ENCODE results near the gene SLC25A1.

Gene SLC25A1

GRCh38 chr22:19175026-19175601 lies 3.4 kb downstream of the SLC25A1 start:
- Histone ChIP-seq H3K4me1 (ENCODE audit: insufficient read depth, low read length, poor library complexity, severe bottlenecking) (peaks cover 45% of the 10 kb centered on the region), H3K4me3 (ENCODE audit: low read length, poor library complexity, severe bottlenecking) (no peak overlapping the region), H4K20me1 (ENCODE audit: insufficient read depth, low read length, poor library complexity, severe bottlenecking) (peaks cover 31% of the 10 kb centered on the region), H3K9ac (ENCODE audit: low read depth, low read length, poor library complexity, severe bottlenecking) (no peak overlapping the region), H2AFZ (ENCODE audit: low read length) (no peak overlapping the region), H3F3A (ENCODE audit: low read depth) (no peaks in the 10 kb centered on the region), H3K9me3 (ENCODE audit: insufficient read depth, low read depth, low read length) (no peaks in the 10 kb centered on the region), H3K79me2 (ENCODE audit: insufficient read depth, low read length) (peaks cover 54% of the 10 kb centered on the region), H3K27me3 (ENCODE audit: insufficient read depth, low read length, poor library complexity, severe bottlenecking) (no peaks in the 10 kb centered on the region), H3K36me3 (ENCODE audit: insufficient read depth, low read length) (no peaks in the 10 kb centered on the region), H3K9me2 (replicated peaks; ENCODE audit: low read depth, low read length) (no peaks in the 10 kb centered on the region), H3K4me2 (ENCODE audit: low read depth, low read length, poor library complexity, severe bottlenecking) (no peak overlapping the region)
- TF ChIP-seq CTCF (conservative IDR thresholded peaks at IDR 0.05; ENCODE audit: low read length) (no peak), EZH2phosphoT487 (IDR thresholded peaks at IDR 0.05; ENCODE audit: borderline replicate concordance) (no peak)

- Histone ChIP-seq H3K79me2 (ENCODE audit: insufficient read depth, low read length) (peaks cover 54% of the 10 kb centered on the region), H3F3A (ENCODE audit: low read depth) (no peaks in the 10 kb centered on the region), H3K4me2 (ENCODE audit: low read depth, low read length, poor library complexity, severe bottlenecking) (peak overlapping the region; percentile 94), H2AFZ (ENCODE audit: low read length) (no peak overlapping the region), H3K4me1 (ENCODE audit: insufficient read depth, low read length, poor library complexity, severe bottlenecking) (peaks cover 45% of the 10 kb centered on the region), H3K36me3 (ENCODE audit: insufficient read depth, low read length) (no peaks in the 10 kb centered on the region), H3K4me3 (ENCODE audit: low read length, poor library complexity, severe bottlenecking) (peak overlapping the region; percentile 98), H3K9me3 (ENCODE audit: insufficient read depth, low read depth, low read length) (no peaks in the 10 kb centered on the region), H4K20me1 (ENCODE audit: insufficient read depth, low read length, poor library complexity, severe bottlenecking) (peaks cover 31% of the 10 kb centered on the region), H3K9ac (ENCODE audit: low read depth, low read length, poor library complexity, severe bottlenecking) (peak overlapping the region; percentile 19), H3K27me3 (ENCODE audit: insufficient read depth, low read length, poor library complexity, severe bottlenecking) (no peaks in the 10 kb centered on the region), H3K9me2 (replicated peaks; ENCODE audit: low read depth, low read length) (no peaks in the 10 kb centered on the region)
- TF ChIP-seq CTCF (conservative IDR thresholded peaks at IDR 0.05; ENCODE audit: low read length) (no peak), EZH2phosphoT487 (IDR thresholded peaks at IDR 0.05; ENCODE audit: borderline replicate concordance) (no peak)
Observed at GRCh38 chr22:19174106-19175025, 4.2 kb downstream of the SLC25A1 start.

- H3K4me2 ChIP-seq (ENCODE audit: low read depth, low read length, poor library complexity, severe bottlenecking), result peak overlapping the region; percentile 94
- peaks cover 42% of the 10 kb centered on the region for H3K4me1 ChIP-seq (ENCODE audit: insufficient read depth, low read length, poor library complexity, severe bottlenecking)
- H2AFZ ChIP-seq (ENCODE audit: low read length), result no peak overlapping the region
- H3K9me3 ChIP-seq (ENCODE audit: insufficient read depth, low read depth, low read length), result no peaks in the 10 kb centered on the region
- H3K27me3 ChIP-seq (ENCODE audit: insufficient read depth, low read length, poor library complexity, severe bottlenecking), result no peaks in the 10 kb centered on the region
- H3K36me3 ChIP-seq (ENCODE audit: insufficient read depth, low read length), result no peaks in the 10 kb centered on the region
- H3K79me2 ChIP-seq (ENCODE audit: insufficient read depth, low read length), result peaks cover 54% of the 10 kb centered on the region
- no peaks in the 10 kb centered on the region for H3K9me2 ChIP-seq (replicated peaks; ENCODE audit: low read depth, low read length)
- TF ChIP-seq CTCF (conservative IDR thresholded peaks at IDR 0.05; ENCODE audit: low read length) (no peak), EZH2phosphoT487 (IDR thresholded peaks at IDR 0.05; ENCODE audit: borderline replicate concordance) (no peak)
- peak overlapping the region; percentile 98 for H3K4me3 ChIP-seq (ENCODE audit: low read length, poor library complexity, severe bottlenecking)
- no peaks in the 10 kb centered on the region for H3F3A ChIP-seq (ENCODE audit: low read depth)
- H4K20me1 ChIP-seq (ENCODE audit: insufficient read depth, low read length, poor library complexity, severe bottlenecking), result peaks cover 31% of the 10 kb centered on the region
- H3K9ac ChIP-seq (ENCODE audit: low read depth, low read length, poor library complexity, severe bottlenecking), result peak overlapping the region; percentile 98
Observed at GRCh38 chr22:19173047-19174035, 5.2 kb downstream of the SLC25A1 start.

Data from Loucy (cell line).